GM21360 (cell line): ENCODE data around the gene BRD7.
A peak's percentile ranks its signal among the peaks of the same experiment; 100 is the strongest.
"Not testable (repeated sequence)": the region's sequence is repeated elsewhere in the genome, so short reads cannot be mapped to it uniquely, and the experiment has no call there.

Source experiments
- ATAC-seq: cut with Tn5 transposase; IDR thresholded peaks from one replicate; pipeline ENCODE4 v1.9.1; 2021; ENCODE audit warnings: mild to moderate bottlenecking, moderate library complexity; ENCODE audit not compliant: unreplicated experiment

BRD7 gene

DNA sequence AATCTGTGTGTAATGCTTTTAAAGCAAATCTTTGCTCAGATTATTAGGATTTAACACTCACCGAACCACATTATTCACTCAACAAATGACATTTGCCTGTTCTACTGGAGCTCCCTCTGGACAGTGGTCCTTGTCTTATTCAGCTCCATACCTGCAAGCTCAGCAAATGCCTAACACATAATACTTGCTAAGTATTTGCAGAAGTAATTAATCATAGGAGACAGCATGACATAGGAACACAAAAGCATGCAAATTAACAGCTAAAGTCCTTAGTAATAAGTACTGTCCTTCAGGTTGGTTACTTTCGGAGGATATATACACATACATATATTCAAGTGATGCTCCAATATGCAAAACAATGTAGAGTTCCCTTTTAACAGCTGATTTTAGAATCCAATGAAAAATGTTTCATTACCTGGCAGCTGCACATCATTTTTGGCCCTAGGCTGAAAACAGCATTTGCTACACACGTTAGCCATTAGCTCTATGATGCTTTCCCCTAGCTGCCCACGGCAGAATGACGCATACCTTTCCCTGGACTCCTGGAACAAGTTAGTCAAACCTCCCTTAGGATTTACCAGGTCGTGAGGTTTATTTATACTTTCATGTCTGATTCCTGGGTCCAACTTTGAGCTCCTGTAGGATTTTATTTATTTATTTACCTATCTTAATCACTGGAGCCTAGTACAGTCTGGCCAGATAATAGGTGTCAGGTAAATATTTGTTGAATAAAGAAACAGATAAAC, 8.6 kb downstream of the BRD7 start:
- ATAC-seq: no peak

- no peak for ATAC-seq
Observed at GRCh38 chr16:50359626-50360025, 9.2 kb downstream of the BRD7 start.

GRCh38 chr16:50354629-50355456, 13.9 kb downstream of the BRD7 start:
- ATAC-seq: no peak

DNA sequence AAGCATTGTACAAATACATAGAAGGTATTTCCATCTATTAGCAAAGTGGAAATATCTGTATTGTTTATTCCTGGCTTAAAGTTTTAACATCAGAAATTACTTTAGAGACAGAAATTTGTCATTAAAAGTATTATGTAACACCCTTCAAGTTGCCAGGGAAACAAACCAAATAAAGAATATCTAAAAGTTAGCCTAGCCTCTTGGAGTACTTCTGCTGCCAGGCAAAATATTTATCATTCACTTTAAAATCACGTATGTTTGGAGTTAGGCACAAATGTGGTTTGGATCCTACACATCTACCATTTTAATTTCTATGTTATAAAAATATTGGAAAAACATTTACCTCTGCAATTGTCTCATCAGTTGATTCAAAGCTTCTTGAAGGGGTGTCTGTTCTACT, 14.7 kb downstream of the BRD7 start:
- no peak for ATAC-seq

GRCh38 chr16:50351952-50352351, 16.8 kb downstream of the BRD7 start:
- ATAC-seq: no peak

- no peak for ATAC-seq
Observed at GRCh38 chr16:50351116-50351515, 17.7 kb downstream of the BRD7 start.

DNA sequence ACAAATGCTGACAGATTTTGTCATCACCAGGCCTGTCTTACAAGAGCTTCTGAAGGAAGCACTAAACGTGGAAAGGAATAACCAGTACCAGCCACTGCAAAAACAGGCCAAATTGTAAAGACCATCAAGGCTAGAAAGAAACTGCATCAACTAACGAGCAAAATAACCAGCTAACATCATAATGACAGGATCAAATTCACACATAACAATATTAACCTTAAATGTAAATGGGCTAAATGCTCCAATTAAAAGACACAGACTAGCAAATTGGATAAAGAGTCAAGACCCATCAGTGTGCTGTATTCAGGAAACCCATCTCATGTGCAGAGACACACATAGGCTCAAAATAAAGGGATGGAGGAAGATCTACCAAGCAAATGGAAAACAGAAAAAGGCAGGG, 23.6 kb downstream of the BRD7 start:
- ATAC-seq: not testable (repeated sequence)

DNA sequence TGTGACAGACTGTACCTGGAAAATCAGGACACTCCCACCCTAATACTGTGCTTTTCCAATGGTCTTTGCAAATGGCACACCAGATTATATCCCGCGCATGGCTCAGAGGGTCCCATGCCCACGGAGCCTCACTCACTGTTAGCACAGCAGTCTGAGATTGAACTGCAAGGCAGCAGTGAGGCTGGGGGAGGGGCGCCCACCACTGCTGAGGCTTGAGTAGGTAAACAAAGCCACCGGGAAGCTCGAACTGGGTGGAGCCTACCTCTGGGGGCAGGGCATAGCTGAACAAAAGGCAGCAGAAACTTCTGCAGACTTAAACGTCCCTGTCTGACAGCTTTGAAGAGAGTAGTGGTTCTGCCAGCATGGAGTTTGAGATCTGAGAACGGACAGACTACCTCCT, 25.2 kb downstream of the BRD7 start:
- not testable (repeated sequence) for ATAC-seq

DNA sequence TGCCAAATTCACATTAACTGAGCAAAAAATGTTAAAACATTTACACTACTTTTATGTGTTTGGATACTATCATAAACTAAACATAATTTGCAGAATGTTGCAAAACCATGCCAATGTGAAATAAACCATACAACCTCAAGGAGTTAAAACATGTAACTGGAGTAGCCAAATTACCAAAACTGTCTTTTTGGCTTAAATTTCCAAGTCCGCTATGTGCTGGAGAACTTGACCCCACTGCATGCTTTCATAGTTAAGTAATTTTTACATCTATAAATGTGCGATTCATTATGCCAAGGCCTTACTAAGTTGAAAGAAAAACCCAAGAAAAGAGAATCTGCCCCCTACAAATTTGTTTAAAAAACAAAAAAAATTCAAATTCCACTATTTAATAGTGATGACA, 28.2 kb downstream of the BRD7 start:
- ATAC-seq: no peak

DNA sequence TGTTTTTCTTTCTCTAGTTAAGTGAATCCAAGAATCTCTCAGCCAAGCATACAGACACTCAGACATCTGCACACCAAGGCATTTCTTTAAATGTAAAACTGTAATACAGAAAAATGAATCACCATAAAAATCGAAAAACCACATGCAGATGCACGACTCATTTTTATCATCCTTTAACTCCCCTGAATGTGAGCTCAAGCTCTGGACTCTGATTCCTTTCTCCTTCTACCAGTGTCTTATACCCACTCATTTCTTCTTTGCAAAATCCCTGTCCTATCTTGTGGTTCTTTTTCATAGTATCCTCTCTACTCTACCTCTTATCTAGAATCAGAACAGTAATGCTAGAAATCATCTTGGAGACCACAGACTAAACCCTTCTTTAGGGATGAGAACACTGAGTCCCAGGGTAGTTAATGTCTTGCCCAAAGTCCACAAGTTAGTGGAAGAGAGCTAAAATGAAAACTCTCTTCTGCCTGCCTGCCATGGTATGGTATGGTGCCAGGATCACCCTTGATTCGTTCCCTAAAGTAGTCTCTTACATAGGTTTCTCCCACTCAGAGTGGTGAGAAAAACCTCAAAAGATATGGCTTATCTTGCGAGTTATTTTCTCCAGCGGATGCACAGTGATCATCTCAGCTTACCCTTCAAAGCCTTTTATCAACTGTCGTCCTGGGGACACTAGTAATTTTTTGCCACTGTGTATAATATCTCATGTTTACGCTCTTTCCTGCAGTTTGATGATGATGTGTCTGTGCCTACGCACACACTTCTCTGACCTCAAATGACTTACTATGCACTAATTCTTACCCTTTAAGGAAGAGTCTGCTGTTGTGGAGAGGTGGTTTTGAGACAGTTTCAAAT, 30.2 kb downstream of the BRD7 start:
- no peak for ATAC-seq

GRCh38 chr16:50336884-50337283, 31.9 kb downstream of the BRD7 start:
- ATAC-seq: no peak

- ATAC-seq: peak; percentile 51
Observed at GRCh38 chr16:50335196-50335958, 33.4 kb downstream of the BRD7 start.

DNA sequence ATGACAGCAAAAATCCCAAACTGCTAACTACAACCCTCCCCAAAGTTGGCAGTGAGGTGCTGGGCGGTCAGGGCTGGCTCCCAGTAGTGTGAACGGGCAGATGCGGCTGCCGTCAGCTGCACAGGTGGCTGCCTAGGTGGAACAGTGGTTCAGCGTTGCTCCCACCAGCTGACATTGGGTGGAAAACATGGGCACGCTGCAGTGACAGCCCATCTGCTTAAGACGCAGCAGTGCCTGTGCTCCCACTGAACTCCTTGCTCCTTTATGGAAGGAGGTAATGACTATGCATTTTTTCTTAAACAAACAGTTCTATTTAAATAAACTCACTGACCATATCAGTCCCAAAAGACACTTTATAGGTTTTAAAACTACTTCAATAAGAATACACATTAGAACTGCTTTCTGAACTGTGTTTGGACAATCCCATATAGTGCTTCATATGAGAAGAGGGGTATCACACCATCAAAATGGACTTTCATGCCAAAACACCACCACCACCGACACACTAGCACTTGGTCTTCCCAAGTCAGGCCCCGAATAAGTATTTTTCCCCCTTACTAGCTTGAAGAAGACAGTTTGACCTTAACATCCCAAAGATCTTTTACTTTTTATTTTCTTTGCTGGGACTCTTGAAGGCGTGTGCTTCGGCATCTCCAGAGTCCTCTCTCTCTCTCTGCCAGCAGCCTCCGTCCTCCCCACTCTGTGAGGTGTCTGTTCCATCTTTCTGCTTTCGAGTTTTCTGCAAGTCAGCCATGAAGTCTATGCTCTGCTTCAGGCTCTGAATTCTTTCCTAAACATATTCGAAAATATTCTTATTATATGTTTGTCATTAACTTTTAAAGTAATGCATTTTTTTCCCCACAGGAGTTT, 34.4 kb downstream of the BRD7 start:
- ATAC-seq: no peak

DNA sequence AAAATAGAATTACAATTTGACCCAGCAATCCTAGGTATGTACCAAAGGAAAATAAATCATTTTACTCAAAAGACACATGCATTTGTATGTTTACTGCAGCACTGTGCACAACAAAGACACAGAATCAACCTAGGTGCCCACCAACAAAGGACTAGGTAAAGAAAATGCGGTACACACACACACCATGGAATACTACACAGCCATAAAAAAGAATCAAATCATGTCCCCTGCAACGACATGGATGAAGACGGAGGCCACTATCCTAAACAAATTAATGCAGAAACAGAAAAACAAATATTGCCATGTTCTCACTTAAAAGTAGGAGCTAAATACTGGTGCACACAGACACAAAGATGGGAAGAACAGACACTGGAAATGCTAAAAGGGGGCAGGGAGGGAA, 36.2 kb downstream of the BRD7 start:
- no peak for ATAC-seq

DNA sequence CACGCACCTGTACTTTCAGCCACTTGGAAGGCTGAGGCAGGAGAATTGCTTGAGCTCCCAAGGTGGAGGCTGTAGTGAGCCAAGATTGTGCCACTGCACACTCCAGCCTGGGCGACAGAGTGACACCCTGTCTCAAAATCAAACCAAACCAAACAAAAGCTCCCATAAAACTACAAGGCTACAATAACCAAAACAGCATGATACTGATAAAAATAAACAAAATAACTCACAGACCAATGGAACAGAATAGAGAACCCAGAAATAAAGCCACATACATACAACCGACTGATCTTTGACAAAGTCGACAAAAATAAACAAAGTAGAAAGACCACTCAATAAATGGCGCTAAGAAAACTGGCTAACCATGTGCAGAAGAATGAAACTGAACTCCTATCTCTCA, 37.2 kb downstream of the BRD7 start:
- ATAC-seq: no peak

- ATAC-seq: no peak
Observed at GRCh38 chr16:50329446-50330189, 39.2 kb downstream of the BRD7 start.

GRCh38 chr16:50326835-50327465, 41.8 kb downstream of the BRD7 start:
- ATAC-seq: peak; percentile 76

- ATAC-seq: no peak
Observed at GRCh38 chr16:50326264-50326663, 42.5 kb downstream of the BRD7 start.

GRCh38 chr16:50324345-50324744, 44.4 kb downstream of the BRD7 start:
- no peak for ATAC-seq
